Renal cortex interstitium (tissue), 11 donors: ENCODE data around the gene LRRC3B. TPM values are rescaled to one million over a fixed set of nuclear protein-coding genes. Genes with fewer than 3 reads are reported as not detected.
A peak's percentile ranks its signal among the peaks of the same experiment; 100 is the strongest.

Experiments used
- DNase-seq, 11 donors: peaks; one replicate each; pipeline ENCODE4 v3.0.0-alpha.2; 2013; ENCODE audit warnings: low read depth in 9 of 11, low spot score in 4 of 11; ENCODE audit errors: extremely low read depth in 1 of 11
- polyA plus RNA-seq, 3 donors: library from polyadenylated mRNA; unstranded; fragments of 120-200 nt; gene quantifications; one replicate each; pipeline ENCODE4 v1.2.1, GENCODE V29; 2013; ENCODE audit not compliant: insufficient read length in 3 of 3

LRRC3B gene
- polyA plus RNA-seq, 3 donors: 1.2 to 1.9 (median 1.6) TPM

DNA sequence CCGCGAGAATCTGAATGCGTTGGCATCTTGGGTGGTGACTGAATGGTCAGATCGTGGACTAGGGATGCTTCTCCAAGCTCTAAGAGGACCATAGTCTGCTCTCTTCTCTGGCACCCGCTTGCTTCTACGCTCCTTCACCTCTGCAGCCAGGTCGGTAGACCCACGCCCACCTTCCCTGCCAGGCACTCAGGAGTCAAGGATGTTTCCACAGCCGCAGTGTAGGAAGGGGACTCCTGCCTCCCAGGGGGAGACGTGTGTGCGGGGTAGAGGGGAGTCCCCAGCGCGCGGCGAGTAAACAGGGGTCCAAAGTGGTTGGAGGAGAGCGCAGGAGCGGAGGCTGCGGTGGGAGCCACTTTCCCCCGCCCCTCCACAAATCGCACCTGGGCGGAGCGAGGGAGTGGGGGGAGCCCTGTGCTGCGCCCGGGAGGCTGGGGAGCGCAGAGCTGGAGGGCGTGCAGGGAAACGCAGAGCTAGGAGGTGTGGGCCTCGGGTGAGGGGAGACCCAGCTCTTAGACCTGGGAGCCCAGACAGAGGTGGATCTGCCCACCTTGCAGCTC lies 1.7 kb downstream of the LRRC3B start:
- DNase-seq: peak in 3 of 11 donors; percentile 6 to 11 (median 9)

DNA sequence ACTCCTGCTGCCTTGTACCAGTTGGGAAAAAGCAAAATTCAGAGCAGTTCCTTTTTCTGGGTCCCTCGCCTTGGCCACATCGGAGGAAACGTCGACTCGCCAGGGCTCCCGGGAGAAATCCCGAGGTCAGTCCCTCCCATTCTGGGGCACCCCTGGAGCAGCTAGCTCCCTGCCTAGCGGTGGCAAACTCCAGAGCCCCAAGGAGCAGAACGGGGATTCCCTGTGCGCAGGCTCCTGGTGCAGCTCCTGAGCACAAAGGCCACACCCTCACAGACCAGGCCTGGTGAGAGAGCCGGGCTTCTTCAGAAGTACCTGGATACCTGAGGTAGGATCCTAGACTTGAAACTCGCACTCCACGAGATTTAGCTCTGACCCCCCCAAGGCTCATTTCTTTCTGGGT lies 2.6 kb downstream of the LRRC3B start:
- DNase-seq: no peak

DNA sequence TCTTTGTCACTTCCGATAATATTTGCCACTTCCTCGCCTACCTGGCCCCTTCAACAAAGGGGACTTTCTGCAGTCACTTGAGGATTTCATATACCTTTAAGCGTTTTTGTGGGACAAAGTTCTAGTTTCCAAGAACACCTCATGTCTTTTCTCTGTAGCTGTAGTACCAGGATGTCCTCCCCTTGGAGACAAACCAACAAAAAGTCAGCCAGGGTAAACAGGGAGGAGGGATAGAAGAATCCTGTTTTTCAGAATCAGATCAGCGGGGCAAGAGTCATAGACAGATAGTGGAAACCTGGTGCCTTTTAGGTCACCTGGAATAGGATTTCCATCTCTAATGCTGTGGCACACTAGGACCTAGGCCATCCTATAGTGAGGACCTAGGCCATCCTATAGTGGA lies 4.5 kb downstream of the LRRC3B start:
- DNase-seq: no peak

DNA sequence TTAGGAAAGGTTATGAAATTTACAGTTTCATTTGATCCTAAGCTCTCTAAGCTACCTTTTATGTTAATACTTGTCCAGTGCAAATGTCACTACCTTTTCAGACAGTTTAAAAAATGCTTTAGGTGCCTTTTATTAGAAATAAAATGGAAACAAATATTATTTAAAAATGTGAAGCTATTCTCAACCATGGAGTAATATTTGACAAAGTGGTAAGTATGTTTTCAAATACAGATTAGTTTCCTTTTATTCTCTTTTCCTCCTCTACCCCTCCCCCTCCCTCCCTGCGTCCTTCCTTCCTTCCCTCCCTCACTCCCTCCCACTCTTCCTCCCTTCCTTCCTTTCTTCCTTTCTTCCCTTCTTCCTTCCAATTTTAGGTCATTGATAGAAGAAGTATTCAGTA lies 6.3 kb downstream of the LRRC3B start:
- DNase-seq: no peak

DNA sequence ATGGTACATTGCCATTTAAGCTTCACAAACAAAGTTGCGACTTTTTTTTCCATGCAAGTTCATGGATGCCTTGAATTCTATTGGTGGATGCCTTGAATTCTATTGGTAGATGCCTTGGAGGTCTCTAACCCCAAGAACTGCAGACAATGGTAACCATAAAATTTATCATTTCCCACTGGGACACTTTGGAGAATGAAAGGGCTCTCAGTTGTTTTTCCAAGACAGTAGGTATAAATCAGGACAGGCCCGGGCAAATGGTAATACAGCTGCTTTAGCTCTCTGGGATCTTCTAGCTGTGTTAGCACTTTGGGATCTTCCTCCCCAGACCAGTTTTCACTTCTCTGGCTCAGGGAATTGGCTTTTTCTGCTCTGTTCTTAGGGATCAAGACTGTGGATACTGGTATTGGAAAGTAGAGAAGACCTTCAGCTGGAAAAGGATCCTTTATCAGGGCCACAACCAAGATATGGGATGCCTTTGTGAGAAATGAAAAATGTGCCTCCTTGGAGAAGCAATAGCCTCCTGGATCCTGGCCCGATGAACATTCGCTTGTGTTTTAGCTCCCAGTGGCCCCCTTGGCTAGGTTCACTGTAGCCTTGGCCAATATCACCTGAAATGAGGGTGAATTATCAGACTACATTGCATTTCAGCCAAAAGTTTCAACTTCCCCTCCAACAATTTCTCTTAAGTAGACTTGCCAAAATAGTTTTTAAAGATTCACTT lies 8.3 kb downstream of the LRRC3B start:
- no peak for DNase-seq

DNA sequence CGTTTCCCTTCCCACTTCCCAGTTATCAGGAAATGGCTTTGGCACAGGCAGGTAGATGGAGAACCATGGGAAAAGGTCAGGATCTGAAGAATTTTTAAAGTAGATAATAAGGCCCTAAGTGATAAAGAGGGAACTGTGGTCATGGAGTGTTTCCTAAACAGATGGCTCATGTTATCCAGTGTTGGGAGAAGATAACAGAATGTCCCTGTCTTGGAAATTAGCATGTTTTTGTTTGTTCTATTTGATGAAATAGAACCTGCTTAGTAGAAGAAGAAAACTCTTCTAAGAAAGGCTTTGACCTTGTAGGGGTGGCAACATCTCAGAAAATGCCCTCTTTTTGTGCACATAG lies 8.8 kb downstream of the LRRC3B start:
- DNase-seq: no peak

DNA sequence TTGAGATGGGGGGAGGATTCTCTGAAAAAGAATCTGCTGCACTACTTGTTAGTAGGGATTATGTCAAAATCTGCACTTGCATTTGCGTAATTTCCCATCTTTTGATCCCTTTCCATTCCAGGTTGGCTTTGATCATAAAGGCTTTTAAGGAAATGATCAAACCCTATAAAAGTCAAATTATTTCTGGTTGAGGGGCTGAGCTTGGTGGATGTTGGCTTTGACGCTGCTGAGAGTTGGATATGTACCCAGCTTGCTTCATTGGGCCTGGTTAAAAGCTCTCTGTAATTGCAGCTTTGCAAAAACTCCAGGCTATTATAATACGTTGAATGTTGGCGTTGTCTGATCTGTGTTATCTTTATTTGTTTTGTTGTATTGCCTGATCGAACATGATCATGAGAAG lies 12.0 kb downstream of the LRRC3B start:
- no peak for DNase-seq

DNA sequence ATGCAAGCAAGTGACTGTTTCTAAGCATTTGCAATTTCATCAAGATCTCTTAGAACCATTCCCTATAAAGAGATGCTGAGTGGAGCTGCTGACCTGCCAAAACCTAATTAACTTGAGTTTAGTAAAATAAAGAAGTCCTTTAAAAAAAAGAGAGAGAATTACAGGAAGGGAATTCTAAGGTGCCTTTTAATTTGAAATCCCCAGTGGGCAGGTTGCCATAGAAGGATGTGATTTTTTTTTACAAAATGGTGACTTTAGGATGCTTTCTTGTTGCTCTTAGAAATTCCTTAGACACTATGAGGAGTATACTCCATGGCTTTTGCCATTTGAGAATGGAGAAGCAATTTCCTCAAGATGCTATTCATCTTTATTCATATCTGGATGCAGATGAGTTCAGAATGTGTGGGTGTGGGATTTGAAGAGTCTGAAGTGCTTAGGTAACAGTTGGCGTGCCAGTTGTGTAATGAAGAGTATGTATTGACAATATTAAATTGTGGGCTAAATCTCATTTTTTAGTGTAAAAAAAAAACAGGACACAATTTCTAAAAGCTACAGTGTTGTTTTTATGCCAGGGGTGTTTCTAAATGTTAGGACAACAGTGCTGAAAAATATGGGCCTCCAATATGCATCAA lies 13.6 kb downstream of the LRRC3B start:
- no peak for DNase-seq

DNA sequence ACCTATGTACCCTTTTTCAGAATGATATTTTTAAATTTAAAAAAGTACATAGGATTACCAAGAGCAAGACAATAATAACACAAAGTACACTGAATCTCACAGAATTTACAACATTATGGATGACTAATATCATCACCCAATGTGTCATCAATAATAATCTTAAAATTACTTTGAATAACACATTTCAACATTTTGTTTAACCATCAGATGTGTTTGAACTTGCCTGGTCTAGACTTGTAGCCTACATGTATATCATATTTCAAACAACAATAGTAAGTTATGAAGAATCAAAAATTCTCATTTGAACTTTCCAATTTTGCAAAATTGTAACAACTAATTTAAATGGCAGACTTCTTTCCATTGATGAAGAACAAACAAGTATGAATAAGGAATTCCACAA lies 15.1 kb downstream of the LRRC3B start:
- no peak for DNase-seq

DNA sequence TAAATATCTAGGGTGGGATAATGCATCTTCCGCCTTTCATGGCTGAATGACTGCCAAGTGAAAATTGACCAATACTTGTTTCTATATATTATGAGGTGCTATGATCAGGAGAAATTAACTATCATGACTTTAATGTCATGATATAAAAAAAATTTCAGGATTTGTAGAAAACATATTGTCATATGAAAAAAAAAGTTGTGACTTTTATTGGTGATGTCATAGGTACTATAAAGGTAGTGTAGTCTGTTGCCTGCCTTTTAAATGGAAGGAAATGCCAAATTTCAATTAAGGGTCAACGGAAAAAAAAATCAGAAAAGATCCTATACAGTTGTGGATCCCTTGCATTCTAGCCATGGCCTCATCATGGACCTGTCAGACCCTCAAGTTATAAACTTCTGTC lies 15.5 kb downstream of the LRRC3B start:
- DNase-seq: no peak

DNA sequence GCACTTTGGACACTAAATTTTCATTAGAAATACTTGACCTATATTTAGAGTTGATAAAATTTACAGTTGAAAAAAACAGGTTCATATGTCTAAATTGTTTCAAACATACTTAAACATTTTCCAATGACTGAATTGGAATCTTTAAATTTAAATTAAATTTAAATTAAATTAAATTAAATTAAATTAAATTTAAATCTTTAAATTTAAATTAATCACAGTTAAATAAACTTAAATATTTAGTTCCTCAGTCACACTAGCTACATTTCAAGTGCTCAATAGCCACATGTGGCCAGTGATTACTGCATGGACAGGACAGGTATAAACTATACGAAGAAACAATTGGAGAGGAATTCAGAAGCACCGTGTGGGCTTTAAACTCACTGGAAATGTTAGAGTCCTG lies 16.8 kb downstream of the LRRC3B start:
- no peak for DNase-seq

DNA sequence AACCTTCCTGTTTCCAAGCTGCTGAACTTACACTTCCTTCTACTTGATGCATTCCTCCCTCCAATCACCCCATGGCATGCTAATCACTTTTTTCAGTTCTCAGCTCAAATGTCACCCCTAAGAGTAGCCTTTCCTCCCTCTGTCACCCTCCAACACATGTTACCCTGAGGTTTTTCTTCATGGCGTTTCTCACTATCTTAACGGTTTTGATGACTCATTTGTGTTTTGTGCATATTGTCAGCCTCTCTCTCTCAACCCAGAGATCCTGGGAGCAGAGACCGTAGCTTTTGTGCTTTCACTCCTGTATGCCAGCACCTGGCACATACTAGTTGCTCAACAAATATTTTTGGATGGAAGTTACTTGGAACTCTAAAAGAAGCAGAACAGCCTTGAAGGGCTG lies 24.5 kb downstream of the LRRC3B start:
- no peak for DNase-seq

DNA sequence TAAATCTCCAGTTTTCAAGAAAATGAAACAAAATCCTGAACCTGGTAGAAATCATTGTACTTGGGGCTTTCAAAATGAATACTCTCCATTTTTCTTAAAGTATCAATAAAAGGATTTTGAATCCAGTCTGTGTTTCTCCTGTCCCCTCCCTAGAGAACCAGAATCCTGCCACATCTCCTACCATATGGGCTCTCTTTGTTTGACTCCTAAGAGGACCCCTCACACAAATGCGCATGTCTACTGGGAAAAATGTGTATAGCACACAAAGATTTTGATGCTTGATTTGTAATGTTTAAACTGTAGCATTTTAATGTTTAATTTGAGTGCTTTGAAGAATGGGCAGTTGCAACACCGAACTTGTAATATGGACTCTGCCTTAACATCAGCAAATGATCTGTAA lies 25.9 kb downstream of the LRRC3B start:
- no peak for DNase-seq

DNA sequence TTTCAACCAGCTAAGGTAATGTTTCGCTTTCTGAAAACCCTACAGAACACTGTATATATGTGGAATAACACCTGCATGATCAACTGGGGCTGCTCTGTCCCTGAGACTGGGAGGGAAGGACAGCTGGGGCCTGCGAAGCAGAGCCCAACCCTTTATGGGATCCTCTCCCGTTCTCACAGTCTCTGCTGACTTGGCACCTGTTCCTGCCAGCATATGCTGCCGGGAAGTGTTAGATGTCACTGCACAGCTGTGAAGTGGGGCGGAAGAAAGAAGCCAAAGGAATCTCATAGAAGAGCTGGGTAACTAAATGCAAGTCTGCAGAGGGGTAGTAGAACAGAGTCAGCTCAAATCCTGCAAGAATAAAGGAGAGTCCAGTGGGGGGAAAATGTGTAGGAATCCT lies 29.6 kb downstream of the LRRC3B start:
- DNase-seq: no peak

DNA sequence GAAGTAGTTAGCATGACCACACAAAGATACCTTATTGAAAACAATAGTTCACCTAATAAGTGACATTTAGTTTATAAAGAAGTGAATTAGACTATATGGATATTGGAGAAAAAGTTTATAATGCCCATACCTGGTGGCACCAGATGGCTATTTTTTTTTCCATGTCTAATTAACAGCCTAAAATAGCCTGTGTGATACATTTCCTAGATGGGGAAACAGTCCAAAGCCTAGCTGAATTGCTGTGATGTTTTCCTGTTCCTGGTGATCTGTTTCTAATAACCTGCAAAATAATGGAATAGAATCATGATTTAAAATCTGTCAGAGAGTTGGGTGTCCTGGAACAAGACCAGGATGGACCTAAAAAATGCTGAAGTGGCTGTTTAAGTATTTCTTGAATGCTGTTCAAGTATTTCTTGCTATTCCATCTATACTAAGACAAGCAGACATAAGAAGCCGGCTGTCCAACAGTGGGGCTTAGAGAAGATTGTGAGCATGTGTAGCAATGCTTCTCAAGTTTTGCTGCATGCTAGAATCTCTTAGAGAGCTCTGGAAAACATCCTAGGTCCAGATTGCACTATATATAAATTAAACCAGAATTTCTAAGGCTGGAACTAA lies 31.3 kb downstream of the LRRC3B start:
- DNase-seq: no peak

DNA sequence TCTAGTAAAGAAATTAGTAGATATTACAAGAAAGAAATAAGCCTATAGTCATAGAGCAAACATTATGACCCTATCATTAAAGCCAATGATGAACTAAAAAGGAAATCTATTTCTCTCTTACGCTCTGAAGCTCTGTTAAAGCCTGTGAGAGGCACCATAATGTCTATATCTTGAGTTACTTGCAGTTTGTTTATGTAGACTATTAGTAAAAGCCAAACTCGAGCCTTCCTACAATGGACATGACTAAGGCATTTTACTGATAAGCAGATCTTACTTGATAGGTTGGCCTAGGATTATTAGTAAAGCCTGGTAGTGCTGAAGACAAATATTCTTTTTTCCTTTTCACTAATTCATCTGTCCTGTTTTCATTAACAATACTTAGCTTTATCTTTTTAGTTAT lies 32.7 kb downstream of the LRRC3B start:
- no peak for DNase-seq

DNA sequence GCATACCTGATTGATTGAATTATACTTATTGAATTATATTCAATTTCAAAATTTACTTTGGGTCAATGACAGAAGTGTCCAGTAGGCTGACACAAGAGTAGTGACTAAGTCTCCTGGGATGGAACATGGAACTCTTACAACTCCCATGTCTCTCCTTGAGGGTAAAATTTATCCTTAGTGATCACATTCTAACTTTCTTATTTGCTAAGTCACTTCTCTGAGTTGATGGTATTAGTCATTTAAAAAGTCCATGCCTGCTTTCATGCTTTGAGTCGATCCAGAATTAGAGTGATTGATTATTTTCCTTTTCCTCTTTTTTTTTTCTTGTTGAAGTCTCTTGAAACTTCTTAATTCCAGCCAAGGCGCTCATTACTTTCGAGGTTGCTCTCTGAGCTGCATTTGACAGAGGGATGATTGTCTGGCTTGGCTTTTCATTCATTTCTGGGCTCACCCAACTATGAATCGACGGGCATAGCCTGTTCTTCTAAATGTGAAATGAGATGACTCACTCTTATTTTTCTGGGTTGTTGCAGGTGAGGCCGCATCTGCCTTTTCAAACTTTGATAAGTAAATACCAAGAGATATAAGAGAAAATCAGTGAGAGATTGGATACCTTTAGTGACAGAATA lies 34.9 kb downstream of the LRRC3B start:
- no peak for DNase-seq

DNA sequence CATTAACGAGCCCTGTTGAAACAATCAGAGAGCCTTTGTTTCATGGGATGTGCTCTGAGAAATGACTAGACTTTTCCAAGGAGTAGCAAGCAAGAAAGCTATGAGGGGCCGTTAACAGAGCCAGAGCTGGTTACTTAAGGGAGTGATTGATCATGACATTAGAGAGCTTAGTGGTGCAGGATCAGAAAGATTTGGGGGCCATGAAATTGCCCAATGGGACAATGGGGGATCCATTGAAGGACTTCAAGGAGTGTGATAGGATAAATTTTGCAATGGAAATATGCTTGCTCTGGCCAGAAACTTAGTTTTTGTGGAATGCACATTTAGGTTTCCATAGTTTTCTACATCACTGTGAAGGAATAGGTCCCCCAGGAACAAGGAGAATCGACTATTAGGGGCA lies 45.6 kb downstream of the LRRC3B start:
- DNase-seq: no peak

DNA sequence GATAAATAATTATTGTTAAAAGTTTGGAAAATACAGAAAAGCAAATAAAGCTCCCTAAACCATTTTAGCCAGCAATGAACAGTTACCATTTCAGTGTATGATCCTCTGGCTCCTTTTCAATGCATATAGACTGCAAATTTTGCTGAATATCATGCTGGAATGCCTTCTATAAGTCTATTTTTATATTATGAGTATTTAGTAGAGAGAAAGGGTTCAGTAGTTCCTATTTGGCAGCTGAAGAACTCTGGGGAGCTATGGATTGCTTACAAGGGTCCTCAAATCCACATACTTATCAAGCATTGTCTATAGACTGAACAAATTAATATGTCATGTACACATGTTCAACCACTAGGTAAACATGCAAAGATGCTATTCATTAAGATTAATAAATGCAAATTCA lies 46.1 kb downstream of the LRRC3B start:
- no peak for DNase-seq

DNA sequence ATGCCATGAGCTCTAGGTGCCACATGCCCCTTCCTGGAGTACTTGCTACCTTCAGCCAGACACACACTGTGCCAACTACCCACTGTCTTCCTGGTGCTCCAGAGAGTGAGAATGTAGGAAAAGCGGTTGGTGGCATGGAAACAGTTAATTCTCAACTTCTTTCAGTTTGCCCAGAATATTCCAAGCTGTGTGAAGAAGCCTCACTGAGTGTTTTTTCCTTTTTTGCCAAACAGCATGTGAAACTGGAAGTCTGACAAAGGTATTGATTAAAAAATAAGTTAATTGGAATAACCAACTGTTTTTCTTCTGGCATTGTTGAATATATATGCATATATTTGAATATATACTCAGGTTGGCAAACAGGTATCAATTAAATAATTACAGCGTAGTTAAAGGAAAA lies 52.8 kb downstream of the LRRC3B start:
- no peak for DNase-seq
